Keratinocyte (primary cell): ENCODE results near the gene FRY. TPM values are rescaled to one million over a fixed set of nuclear protein-coding genes. Genes with fewer than 3 reads are reported as not detected.

Experiments used
- DNase-seq: peaks from one replicate; pipeline ENCODE4 v3.0.0-alpha.2; 2011; ENCODE audit warnings: low read depth, missing footprints, low spot score
- FAIRE-seq: peaks from 2 replicates; lab custom pipeline; 2011; peaks lifted over from hg19 to GRCh38; lab: Jason Lieb, UNC
- H2AFZ ChIP-seq: 2 replicates; pipeline ENCODE4 v1.6.0; 2012; ENCODE audit warnings: low read length, control low read depth, inconsistent platforms; ENCODE audit not compliant: control insufficient read depth
- H3K27ac ChIP-seq: 2 replicates; pipeline ENCODE4 v1.5.1; 2011; ENCODE audit warnings: low read length; ENCODE audit not compliant: control insufficient read depth, insufficient read depth
- H3K27me3 ChIP-seq: 3 replicates; pipeline ENCODE4 v1.6.0; 2011; ENCODE audit warnings: low read length; ENCODE audit not compliant: control insufficient read depth, insufficient read depth; ENCODE audit errors: extremely low read depth
- H3K36me3 ChIP-seq, 2 experiments: 2 replicates in 1 of 2; 3 replicates in 1 of 2; pipeline ENCODE4 v1.5.1; 2011; ENCODE audit warnings: low read length in 2 of 2, mild to moderate bottlenecking in 1 of 2; ENCODE audit not compliant: control insufficient read depth in 2 of 2, insufficient read depth in 2 of 2; ENCODE audit errors: extremely low read depth in 1 of 2
- H3K4me1 ChIP-seq: 3 replicates; pipeline ENCODE4 v1.5.1; 2011; ENCODE audit warnings: low read length; ENCODE audit not compliant: control insufficient read depth, insufficient read depth; ENCODE audit errors: extremely low read depth
- H3K4me2 ChIP-seq: 3 replicates; pipeline ENCODE4 v1.6.0; 2011; ENCODE audit warnings: low read depth, low read length; ENCODE audit not compliant: control insufficient read depth, insufficient read depth; ENCODE audit errors: extremely low read depth
- H3K4me3 ChIP-seq, 3 experiments: fragments of 200-600 bp in 1 of 3; sonication (generic) in 1 of 3; 2 replicates in 2 of 3; 3 replicates in 1 of 3; pipeline ENCODE4 v1.5.1; 2011 to 2016; ENCODE audit warnings: low read length in 3 of 3, mild to moderate bottlenecking in 3 of 3, control low read depth in 2 of 3, inconsistent platforms in 1 of 3, low read depth in 1 of 3, mixed read lengths in 1 of 3, mixed run types in 1 of 3, moderate library complexity in 1 of 3; ENCODE audit not compliant: control insufficient read depth in 2 of 3, insufficient read depth in 2 of 3; ENCODE audit errors: extremely low read depth in 1 of 3
- H3K79me2 ChIP-seq: 2 replicates; pipeline ENCODE4 v1.6.0; 2012; ENCODE audit warnings: low read length; ENCODE audit not compliant: control insufficient read depth, insufficient read depth
- H3K9ac ChIP-seq: 3 replicates; pipeline ENCODE4 v1.6.0; 2011; ENCODE audit warnings: low read length; ENCODE audit not compliant: control insufficient read depth, insufficient read depth; ENCODE audit errors: extremely low read depth
- H3K9me1 ChIP-seq: 3 replicates; pipeline ENCODE4 v1.6.0; 2011; ENCODE audit warnings: low read length; ENCODE audit not compliant: control insufficient read depth, insufficient read depth; ENCODE audit errors: extremely low read depth
- H3K9me3 ChIP-seq: 2 replicates; pipeline ENCODE4 v1.5.1; 2012; ENCODE audit warnings: low read depth, low read length; ENCODE audit not compliant: control insufficient read depth
- H4K20me1 ChIP-seq: 3 replicates; pipeline ENCODE4 v1.6.0; 2011; ENCODE audit warnings: low read length; ENCODE audit not compliant: control insufficient read depth, insufficient read depth; ENCODE audit errors: extremely low read depth
- CTCF ChIP-seq, 3 experiments: IDR thresholded peaks in 1 of 3; conservative IDR thresholded peaks in 1 of 3; optimal IDR thresholded peaks in 1 of 3; 2 replicates in 2 of 3; 3 replicates in 1 of 3; pipeline versions ENCODE3 to v1.5.1; 2011; ENCODE audit warnings: low read length in 3 of 3, mild to moderate bottlenecking in 3 of 3, moderate library complexity in 2 of 3, control low read depth in 1 of 3, inconsistent platforms in 1 of 3; ENCODE audit not compliant: insufficient read depth in 2 of 3; ENCODE audit errors: extremely low read depth in 1 of 3
- EZH2 ChIP-seq: IDR thresholded peaks from one replicate; pipeline ENCODE4 v1.6.1; 2012; ENCODE audit warnings: inconsistent platforms, mild to moderate bottlenecking, low read length, moderate library complexity
- dilution Hi-C: fragments of 300-500 bp; cut with MboI; formaldehyde crosslinking; loops from one replicate; pipeline ENCODE4 v1.7.0; 2020; ENCODE audit warnings: low sequenced_read_pairs; ENCODE audit not compliant: extremely low pct_ligation_motif_present
- polyA plus RNA-seq, 5 experiments: library from polyadenylated mRNA; depleted of rRNA in 3 of 5; stranded (reverse) in 3 of 5; stranded (forward) in 1 of 5; unstranded in 1 of 5; fragments of >200 nt; gene quantifications; 1 replicate in 1 of 5; 2 replicates in 3 of 5; 3 replicates in 1 of 5; pipeline versions ENCODE4 v1.2.1 to v1.2.3, GENCODE V29; 2011 to 2012; ENCODE audit warnings: missing spikeins in 2 of 5, low read depth in 1 of 5, low replicate concordance in 1 of 5

FRY gene
- polyA plus RNA-seq, 1 donor (not counting 4 experiments of a cell fraction or from before 2014, with no cell fraction given) = 0.80 TPM

DNA sequence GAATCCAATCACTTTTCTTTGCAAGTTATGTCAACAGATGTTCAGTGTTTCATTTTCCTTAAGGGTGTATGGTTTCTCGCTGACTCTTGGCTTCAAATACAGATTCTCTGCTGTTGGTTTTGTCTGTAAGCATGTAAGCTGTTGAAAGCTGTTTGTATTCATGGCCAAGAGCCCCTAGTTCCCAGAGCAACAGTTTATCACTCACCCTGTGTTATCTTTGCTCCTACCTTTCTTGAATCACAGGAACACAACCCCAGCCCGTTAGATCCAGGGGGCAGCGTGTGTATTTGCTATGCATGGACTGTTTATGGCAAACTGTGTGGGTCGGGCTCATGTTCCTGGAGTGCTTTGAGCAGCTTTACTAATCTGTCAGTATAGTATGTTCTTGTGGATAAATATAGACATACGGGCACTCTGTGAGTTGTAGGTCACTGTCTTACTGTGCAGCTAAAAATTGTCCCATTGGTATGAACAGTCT is 28.9 kb downstream of the FRY start:
- H3K4me3 ChIP-seq = no peak overlapping the region
- H2AFZ ChIP-seq = no peak overlapping the region
- H3K36me3 ChIP-seq = no peaks in the 10 kb centered on the region
- no peaks in the 10 kb centered on the region for H3K79me2 ChIP-seq
- H3K27ac ChIP-seq = no peak overlapping the region
- no peak for TF ChIP-seq EZH2
- TF ChIP-seq CTCF (optimal IDR thresholded peaks at IDR 0.05 in 1 of 3, IDR thresholded peaks at IDR 0.05 in 1 of 3, conservative IDR thresholded peaks at IDR 0.05 in 1 of 3; ENCODE audit: extremely low read depth in 1 of 3, insufficient read depth in 2 of 3, low read length in 3 of 3) = no peak
- no peak overlapping the region for H3K4me2 ChIP-seq
- no peak for FAIRE-seq
- no peaks in the 10 kb centered on the region for H3K9me3 ChIP-seq
- dilution Hi-C loops = no loop called here
- H4K20me1 ChIP-seq = no peaks in the 10 kb centered on the region
- H3K9ac ChIP-seq = no peak overlapping the region
- DNase-seq = no peak
- no peaks in the 10 kb centered on the region for H3K4me1 ChIP-seq
- H3K27me3 ChIP-seq = no peaks in the 10 kb centered on the region
- no peaks in the 10 kb centered on the region for H3K9me1 ChIP-seq

- dilution Hi-C loops = no loop called here
- TF ChIP-seq EZH2 (no peak), CTCF (optimal IDR thresholded peaks at IDR 0.05 in 1 of 3, IDR thresholded peaks at IDR 0.05 in 1 of 3, conservative IDR thresholded peaks at IDR 0.05 in 1 of 3; ENCODE audit: extremely low read depth in 1 of 3, insufficient read depth in 2 of 3, low read length in 3 of 3) (no peak)
- no peak overlapping the region for H3K27ac ChIP-seq
- H3K4me3 ChIP-seq = no peak overlapping the region
- H3K79me2 ChIP-seq = no peaks in the 10 kb centered on the region
- no peaks in the 10 kb centered on the region for H3K9me1 ChIP-seq
- H4K20me1 ChIP-seq = no peaks in the 10 kb centered on the region
- no peak overlapping the region for H2AFZ ChIP-seq
- H3K9ac ChIP-seq = no peak overlapping the region
- no peaks in the 10 kb centered on the region for H3K4me1 ChIP-seq
- H3K36me3 ChIP-seq = no peaks in the 10 kb centered on the region
- DNase-seq = no peak
- FAIRE-seq = no peak
- H3K9me3 ChIP-seq = no peaks in the 10 kb centered on the region
- no peaks in the 10 kb centered on the region for H3K27me3 ChIP-seq
- H3K4me2 ChIP-seq = no peak overlapping the region
Measured at GRCh38 chr13:32063619-32064233, 32.2 kb downstream of the FRY start.
